GM12872 (cell line): ENCODE data around the gene FAM184B.

Experiments
- TF ChIP-seq, protein P1 (sequence below): IDR thresholded peaks from 3 replicates; pipeline ENCODE4 v1.5.1; 2011; ENCODE audit warnings: low read depth, mild to moderate bottlenecking, low read length, moderate library complexity; ENCODE audit not compliant: insufficient read depth

Gene FAM184B

GRCh38 chr4:17630228-17630627, 151.2 kb downstream of the FAM184B start:
- TF ChIP-seq, protein P1, sequence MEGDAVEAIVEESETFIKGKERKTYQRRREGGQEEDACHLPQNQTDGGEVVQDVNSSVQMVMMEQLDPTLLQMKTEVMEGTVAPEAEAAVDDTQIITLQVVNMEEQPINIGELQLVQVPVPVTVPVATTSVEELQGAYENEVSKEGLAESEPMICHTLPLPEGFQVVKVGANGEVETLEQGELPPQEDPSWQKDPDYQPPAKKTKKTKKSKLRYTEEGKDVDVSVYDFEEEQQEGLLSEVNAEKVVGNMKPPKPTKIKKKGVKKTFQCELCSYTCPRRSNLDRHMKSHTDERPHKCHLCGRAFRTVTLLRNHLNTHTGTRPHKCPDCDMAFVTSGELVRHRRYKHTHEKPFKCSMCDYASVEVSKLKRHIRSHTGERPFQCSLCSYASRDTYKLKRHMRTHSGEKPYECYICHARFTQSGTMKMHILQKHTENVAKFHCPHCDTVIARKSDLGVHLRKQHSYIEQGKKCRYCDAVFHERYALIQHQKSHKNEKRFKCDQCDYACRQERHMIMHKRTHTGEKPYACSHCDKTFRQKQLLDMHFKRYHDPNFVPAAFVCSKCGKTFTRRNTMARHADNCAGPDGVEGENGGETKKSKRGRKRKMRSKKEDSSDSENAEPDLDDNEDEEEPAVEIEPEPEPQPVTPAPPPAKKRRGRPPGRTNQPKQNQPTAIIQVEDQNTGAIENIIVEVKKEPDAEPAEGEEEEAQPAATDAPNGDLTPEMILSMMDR: no peak

GRCh38 chr4:17624821-17625220, 156.6 kb downstream of the FAM184B start:
- TF ChIP-seq, protein P1: no peak

- TF ChIP-seq, protein P1: no peak
Observed at GRCh38 chr4:17623451-17624001, 157.9 kb downstream of the FAM184B start.

DNA sequence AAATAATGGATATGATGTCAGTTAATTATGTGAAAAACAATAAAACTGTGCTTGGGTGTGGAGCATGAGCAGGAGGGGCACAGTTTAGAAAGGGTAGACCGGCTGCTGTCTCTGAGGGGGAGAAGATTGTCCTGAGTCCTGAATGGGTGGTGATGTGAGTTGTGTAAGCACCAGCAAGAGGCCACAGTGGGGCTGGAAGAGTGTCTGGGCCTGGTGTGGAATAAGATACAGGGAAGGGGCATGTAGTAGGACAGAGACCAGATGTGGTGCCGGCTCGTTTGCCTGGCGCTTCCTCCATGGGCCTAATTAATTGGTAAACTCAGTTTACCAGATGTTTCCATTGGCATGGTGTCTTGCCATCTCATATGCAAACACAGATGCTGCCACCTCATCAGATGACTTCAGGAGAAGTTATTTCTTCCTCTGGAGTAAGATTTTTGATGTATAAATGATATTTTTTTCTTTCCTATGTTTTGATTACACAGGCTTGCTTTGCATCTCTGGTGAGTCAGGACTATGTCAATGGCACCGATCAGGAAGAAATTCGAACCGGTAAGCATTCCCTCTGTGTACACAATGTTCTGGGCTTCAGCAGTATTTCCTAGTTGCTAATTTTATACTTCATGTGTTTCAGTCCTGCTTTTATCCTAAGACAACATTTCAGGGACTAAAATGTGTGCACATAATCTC, 161.9 kb downstream of the FAM184B start:
- TF ChIP-seq, protein P1: no peak

- TF ChIP-seq, protein P1: no peak
Observed at GRCh38 chr4:17618926-17619325, 162.5 kb downstream of the FAM184B start.

- TF ChIP-seq, protein P1: no peak
Observed at GRCh38 chr4:17616283-17616682, 165.1 kb downstream of the FAM184B start.

DNA sequence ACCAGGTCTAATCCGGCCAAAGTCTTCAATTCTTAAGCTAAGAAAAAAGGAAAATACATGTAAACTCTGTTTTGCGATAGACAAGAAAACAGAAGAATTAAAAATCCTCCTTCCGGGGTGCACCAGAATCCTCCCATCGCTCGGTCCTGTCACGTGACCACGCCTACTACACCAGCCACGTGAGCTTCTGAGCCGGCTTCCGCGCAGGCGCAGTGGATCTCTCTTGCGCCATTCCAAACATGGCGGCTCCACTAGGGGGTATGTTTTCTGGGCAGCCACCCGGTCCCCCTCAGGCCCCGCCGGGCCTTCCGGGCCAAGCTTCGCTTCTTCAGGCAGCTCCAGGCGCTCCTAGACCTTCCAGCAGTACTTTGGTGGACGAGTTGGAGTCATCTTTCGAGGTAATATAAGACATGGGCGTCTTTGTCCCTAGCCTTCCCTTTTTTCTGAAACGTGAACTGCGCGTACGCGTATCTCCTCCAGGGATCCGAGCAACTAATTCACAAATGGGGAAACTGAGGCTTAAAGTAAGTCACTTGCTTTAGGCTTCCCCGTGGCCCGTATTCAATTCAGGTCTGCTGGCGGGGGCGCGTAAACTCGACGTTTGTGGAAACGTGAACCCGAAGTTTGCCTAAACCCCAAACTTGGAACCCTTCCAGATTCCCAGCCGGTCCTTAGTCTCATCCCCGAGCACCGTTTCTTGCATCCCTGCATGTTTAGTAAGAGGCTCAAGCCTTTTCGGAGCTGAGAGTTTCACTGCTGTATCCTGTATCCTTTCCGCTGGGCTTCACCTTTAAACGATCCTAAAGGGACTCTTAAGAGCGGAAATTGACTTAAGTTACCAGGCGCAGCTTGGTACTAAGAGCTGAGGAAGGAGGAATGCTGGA, 166.8 kb downstream of the FAM184B start, which contains the start of gene MED28:
MED28 (plus strand) TSS at position 226 of the 884 bp plus-strand sequence; CDS start at position 240, 14 bp downstream.
- TF ChIP-seq, protein P1: no peak
